RKO (cell line): Measurements from ENCODE around the gene KCNJ15.

ENCODE experiments used
- DNase-seq: peaks from one replicate; pipeline ENCODE4 v3.0.0-alpha.2; 2016; ENCODE audit warnings: low spot score

KCNJ15 gene

GRCh38 chr21:38326899-38327298 is 70.1 kb downstream of the KCNJ15 start:
- no peak for DNase-seq

- DNase-seq = no peak
Observed at GRCh38 chr21:38327984-38328383, 71.2 kb downstream of the KCNJ15 start.

DNA sequence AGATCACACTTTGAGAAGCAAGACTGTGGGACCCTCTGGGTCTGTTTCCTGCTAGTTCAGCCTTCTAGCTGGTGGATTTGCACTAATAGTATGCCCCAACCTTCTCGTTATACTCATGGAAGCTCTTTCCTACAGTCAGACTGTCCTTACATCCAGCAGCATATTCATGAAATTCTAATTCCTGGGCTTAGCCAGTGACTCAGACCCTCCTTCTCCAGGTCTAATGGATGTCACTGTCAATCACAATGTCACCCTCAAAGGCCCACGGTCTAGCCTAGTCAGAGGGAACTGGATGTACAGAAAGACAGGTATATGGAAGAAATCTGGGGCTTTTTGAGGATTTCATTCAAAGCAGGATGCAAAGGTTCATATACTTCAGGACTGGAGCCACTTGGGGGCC is 72.4 kb downstream of the KCNJ15 start:
- DNase-seq = no peak

- no peak for DNase-seq
Observed at GRCh38 chr21:38330666-38331065, 73.9 kb downstream of the KCNJ15 start.

DNA sequence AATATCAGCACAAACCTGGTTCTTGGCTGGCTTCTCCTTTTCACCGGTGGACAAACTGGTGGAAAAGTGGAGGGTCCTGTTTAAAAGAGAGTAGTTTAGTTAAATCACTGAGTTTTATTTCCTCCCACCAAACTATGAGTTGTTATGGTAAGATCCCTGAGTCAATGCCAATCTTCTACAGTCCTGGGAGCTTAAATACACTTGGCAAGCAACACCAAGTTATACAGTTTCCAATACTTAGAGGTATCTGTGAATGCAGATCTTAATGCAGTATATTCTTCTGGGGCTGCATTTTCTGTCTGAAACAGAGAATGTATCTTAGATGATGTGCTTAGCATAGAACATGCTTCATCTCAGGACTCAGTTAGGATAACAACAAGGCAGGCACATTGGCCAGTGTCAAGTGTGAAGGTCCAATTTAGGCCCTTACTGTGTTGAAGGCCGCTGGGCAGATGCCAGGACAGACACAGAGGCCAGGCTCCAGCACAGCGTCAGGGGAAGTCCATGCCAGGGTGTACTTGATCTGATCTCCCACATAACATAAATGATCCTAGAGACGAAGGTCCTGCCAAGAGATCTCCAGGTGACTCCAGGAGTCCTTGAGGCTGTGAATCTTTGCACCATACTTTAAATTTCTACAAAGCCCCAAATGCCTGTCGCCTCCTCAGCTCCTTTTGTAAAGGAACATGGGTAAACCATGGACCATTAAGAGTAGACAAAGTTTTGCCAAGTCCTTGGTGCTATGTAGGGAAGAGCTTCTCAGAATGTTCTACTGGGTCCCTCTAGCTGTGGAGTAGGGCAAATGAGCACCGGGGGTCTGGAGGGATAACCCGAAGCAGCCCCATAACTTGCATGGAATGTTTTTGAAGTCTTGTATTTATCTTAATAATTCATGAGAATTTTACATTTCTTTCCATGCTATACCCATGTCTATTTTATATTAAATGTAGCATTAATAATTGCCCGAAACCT is 76.8 kb downstream of the KCNJ15 start:
- no peak for DNase-seq

DNA sequence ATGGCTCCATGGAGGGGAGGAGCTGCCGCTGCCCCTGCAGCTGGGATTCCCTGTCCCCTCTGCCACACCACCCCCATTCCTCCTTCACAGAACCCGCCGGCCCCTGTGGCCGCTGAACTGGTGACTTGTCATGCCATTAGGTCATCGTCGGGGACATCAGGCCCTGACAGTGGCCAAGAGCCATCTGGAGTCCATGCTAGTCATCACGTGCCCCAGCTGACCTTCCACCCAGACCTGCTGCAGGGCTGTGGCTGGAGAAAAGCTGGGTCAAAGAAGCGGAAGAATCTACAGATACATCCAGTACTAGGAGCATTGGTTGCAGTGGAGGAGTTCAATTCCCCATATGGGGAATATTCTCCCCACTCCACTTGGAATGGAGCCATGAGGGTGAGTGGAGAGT is 78.1 kb downstream of the KCNJ15 start:
- DNase-seq = no peak

- no peak for DNase-seq
Observed at GRCh38 chr21:38337793-38338192, 81.0 kb downstream of the KCNJ15 start.

DNA sequence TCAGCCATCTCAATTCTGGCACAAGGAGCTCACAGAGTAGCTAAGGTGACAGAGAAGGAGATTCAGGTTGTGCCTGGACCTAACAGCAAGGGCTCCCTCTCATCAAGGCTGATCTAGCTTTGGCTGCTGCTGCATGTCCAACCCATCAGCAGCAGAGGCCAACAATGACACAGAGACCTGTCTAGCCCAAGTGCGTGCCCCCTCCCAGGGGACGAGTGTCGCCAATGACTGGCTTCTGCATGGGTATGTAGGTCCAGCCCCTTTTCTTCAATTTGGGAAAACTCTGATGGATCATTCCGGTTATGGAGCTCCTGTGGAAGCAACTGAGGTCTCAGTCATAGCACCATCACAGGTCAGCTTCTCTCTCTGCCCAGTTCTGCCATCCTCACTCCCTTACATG is 83.3 kb downstream of the KCNJ15 start:
- no peak for DNase-seq

- DNase-seq = no peak
Observed at GRCh38 chr21:38341546-38342012, 84.8 kb downstream of the KCNJ15 start.

DNA sequence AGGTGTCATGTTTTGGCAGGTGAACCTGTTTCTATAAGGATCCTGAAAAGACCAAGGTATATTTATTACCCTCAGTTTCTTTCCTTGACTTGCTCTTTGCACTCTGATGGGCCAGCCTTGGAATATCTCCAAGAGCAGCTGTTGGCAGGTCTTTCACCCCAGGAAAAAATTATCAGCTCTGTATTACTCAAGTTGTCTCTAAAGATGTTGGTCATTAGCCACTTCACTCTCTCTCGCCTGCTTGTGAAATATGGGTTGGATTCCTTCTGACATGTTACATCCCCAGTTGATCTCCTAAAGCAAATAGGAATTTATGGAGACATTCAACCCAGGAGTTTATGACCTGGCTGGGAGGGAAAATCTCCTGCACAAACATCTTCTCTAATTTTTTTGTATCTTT is 85.9 kb downstream of the KCNJ15 start:
- DNase-seq = no peak

DNA sequence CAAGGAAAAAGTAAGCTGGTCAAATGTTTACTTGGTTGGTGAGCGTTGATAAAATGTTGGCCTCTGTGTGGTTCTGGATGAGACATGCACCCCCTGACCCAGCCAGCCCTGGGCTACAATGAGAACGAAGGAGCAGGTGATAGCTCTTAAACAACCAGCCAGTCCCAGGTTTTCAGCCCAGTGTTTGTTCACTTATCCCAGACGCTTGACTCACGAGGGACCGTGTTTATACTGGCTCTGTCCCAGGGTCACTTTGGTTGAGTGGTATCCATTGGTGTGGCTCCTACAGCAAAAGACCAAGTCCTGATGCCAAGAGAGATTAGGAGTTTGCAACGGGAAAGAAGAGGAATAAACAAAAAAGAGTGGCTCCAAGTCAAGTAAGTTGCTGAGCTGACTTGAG is 86.9 kb downstream of the KCNJ15 start:
- DNase-seq = no peak

DNA sequence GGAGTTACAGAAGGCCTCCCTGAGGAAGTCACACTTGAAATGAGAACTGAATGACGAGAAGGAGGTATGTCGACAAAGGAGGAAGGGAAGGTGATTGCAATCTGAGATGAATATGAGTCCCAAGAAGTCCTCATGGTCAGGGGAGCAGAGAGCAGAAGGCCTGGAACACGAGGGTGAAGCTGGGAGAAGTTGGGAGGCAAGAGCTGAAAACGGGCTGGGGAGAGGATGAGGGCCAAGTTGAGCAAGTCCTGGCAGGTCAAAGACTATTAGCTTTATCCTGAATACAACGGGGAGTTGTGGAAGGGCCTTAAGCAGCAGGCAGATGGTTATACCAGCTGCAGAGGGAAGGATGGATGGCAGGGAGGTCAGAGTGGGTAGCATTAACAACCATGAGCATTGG is 89.5 kb downstream of the KCNJ15 start:
- no peak for DNase-seq

DNA sequence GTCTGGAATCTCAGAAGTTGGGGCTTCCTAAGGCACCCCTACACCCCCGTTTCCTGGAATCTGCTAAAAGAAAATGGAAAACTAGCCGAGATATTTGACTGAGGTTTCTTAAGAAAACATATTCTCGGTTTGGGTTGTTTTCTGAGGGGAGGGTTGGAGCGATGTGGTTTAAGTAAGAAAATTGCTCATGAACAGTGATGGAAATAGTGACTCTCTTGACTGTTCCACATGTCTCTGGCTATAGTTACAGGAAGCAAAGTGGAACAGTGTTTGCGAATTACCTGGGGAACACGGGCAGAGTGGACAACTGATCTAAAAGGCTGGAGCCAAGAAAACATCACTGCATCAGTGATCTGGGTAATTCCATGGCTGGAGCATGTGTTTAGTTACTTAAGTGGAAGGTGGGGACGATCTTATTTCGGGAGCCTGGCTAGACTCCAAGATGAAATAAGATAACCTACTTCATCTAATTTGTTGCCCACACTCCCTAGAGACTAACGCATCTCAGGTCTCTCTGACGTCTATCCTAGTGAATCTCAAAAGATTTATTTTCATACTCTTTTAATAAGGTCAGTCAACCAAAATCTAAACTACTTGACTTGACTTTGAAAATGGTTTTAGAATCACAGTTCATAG is 92.4 kb downstream of the KCNJ15 start:
- DNase-seq = no peak

- DNase-seq = no peak
Observed at GRCh38 chr21:38349977-38350376, 93.2 kb downstream of the KCNJ15 start.

DNA sequence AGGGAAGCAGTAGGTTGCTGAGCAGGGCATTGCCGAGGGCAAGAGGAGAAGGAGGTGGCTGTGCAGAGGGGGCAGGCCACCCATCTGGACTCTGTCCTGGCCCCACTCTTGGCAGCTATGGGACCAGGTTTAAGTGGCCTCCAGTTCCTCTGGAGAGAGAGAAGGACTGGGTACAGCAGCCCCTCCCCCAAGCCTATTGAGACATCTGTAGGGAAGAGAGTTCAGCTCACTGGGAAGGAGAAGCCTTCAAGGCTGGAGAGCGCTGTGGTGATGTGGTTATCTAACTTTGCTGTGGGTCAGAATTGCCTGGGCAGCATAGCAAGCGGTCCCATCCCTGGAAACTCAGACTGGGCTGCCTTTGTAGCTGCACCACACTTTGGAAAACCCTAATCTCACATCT is 93.9 kb downstream of the KCNJ15 start:
- DNase-seq = no peak

GRCh38 chr21:38351176-38351959 is 94.6 kb downstream of the KCNJ15 start:
- no peak for DNase-seq

- DNase-seq = peak; percentile 66
Observed at GRCh38 chr21:38351961-38352521, 95.2 kb downstream of the KCNJ15 start.

DNA sequence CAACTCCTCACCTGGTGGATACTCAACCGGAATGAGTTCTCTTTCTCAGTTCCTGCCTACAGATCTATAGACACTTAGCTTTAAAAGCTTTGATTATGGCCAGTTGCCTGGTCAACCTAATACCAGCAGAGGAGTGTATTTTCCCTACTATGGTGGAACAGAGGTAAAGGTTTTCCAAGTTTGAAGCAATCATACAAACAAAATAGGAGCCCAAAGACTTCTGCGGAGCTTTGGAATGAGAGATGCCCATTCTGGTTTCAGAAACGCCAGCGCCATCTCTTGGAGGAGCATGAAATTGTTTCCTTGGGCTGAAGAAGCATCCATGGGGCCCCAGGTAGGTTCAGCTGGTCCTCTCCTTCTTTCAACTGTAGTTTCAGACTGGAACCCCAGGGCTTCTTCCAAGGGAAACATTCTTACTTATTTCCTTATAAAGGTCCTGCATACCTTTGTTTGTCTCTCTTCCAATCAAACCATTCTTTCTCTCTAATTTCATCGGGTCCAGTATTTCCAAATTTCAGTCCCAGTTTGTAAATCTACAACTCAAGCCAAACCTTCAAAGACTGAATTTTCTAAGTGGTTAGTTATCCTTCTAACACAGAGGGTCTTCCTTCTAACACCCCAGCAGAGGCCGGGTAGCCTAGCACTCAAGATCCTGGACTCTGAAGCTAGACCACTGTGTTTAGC is 95.9 kb downstream of the KCNJ15 start:
- DNase-seq = peak; percentile 1

- no peak for DNase-seq
Observed at GRCh38 chr21:38354231-38354630, 97.4 kb downstream of the KCNJ15 start.

- DNase-seq = no peak
Observed at GRCh38 chr21:38354746-38355145, 98.0 kb downstream of the KCNJ15 start.

- no peak for DNase-seq
Observed at GRCh38 chr21:38355353-38355752, 98.6 kb downstream of the KCNJ15 start.
